ENCODE data around the gene PACS1.

The PACS1 gene

GRCh38 chr11:66036334-66036710, 33.8 kb upstream of the PACS1 start:
- H3K36me3 ChIP-seq (ENCODE audit: insufficient read depth, low read length) = no peaks in the 10 kb centered on the region
- no peak overlapping the region for H3K4me2 ChIP-seq (ENCODE audit: low read depth, low read length, poor library complexity, severe bottlenecking)
- no peaks in the 10 kb centered on the region for H4K20me1 ChIP-seq (ENCODE audit: insufficient read depth, low read length, poor library complexity, severe bottlenecking)
- no peak overlapping the region for H3K9ac ChIP-seq (ENCODE audit: low read depth, low read length, poor library complexity, severe bottlenecking)
- no peaks in the 10 kb centered on the region for H3K27me3 ChIP-seq (ENCODE audit: insufficient read depth, low read length, poor library complexity, severe bottlenecking)
- TF ChIP-seq, protein P1, sequence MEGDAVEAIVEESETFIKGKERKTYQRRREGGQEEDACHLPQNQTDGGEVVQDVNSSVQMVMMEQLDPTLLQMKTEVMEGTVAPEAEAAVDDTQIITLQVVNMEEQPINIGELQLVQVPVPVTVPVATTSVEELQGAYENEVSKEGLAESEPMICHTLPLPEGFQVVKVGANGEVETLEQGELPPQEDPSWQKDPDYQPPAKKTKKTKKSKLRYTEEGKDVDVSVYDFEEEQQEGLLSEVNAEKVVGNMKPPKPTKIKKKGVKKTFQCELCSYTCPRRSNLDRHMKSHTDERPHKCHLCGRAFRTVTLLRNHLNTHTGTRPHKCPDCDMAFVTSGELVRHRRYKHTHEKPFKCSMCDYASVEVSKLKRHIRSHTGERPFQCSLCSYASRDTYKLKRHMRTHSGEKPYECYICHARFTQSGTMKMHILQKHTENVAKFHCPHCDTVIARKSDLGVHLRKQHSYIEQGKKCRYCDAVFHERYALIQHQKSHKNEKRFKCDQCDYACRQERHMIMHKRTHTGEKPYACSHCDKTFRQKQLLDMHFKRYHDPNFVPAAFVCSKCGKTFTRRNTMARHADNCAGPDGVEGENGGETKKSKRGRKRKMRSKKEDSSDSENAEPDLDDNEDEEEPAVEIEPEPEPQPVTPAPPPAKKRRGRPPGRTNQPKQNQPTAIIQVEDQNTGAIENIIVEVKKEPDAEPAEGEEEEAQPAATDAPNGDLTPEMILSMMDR (conservative IDR thresholded peaks at IDR 0.05; ENCODE audit: low read length) = no peak
- TF ChIP-seq EZH2phosphoT487 (IDR thresholded peaks at IDR 0.05; ENCODE audit: borderline replicate concordance) = no peak
- H3F3A ChIP-seq (ENCODE audit: low read depth) = no peaks in the 10 kb centered on the region
- H3K9me3 ChIP-seq (ENCODE audit: insufficient read depth, low read depth, low read length) = no peaks in the 10 kb centered on the region
- H2AFZ ChIP-seq (ENCODE audit: low read length) = no peak overlapping the region
- no peaks in the 10 kb centered on the region for H3K79me2 ChIP-seq (ENCODE audit: insufficient read depth, low read length)
- H3K4me3 ChIP-seq (ENCODE audit: low read length, poor library complexity, severe bottlenecking) = no peak overlapping the region
- no peaks in the 10 kb centered on the region for H3K9me2 ChIP-seq (replicated peaks; ENCODE audit: low read depth, low read length)
- no peaks in the 10 kb centered on the region for H3K4me1 ChIP-seq (ENCODE audit: insufficient read depth, low read length, poor library complexity, severe bottlenecking)

DNA sequence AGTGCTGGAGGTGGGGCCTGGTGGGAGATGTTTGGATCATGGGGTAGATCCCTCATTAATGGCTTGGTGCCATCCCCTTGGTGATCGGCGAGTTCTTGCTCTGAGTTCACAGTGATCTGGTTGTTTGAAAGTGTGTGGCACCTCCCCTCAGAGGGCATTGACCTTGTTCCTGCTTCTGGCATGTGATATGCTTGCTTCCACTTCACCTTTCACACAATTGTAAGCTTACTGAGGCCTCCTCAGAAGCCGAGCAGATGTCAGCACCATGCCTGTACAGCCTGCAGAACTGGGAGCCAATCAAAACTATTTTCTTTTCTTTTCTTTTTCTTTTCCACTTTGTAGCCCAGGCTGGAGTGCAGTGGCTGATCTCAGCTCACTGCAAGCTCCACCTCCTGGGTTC, 32.7 kb upstream of the PACS1 start:
- TF ChIP-seq EZH2phosphoT487 (IDR thresholded peaks at IDR 0.05; ENCODE audit: borderline replicate concordance) = no peak
- TF ChIP-seq, protein P1 (conservative IDR thresholded peaks at IDR 0.05; ENCODE audit: low read length) = no peak
- Histone ChIP-seq H3K9me3 (ENCODE audit: insufficient read depth, low read depth, low read length) (no peaks in the 10 kb centered on the region), H3F3A (ENCODE audit: low read depth) (no peaks in the 10 kb centered on the region), H3K4me2 (ENCODE audit: low read depth, low read length, poor library complexity, severe bottlenecking) (no peak overlapping the region), H3K4me3 (ENCODE audit: low read length, poor library complexity, severe bottlenecking) (no peak overlapping the region), H3K36me3 (ENCODE audit: insufficient read depth, low read length) (no peaks in the 10 kb centered on the region), H3K4me1 (ENCODE audit: insufficient read depth, low read length, poor library complexity, severe bottlenecking) (no peaks in the 10 kb centered on the region), H2AFZ (ENCODE audit: low read length) (no peak overlapping the region), H3K9ac (ENCODE audit: low read depth, low read length, poor library complexity, severe bottlenecking) (no peak overlapping the region), H3K9me2 (replicated peaks; ENCODE audit: low read depth, low read length) (no peaks in the 10 kb centered on the region), H3K79me2 (ENCODE audit: insufficient read depth, low read length) (no peaks in the 10 kb centered on the region), H4K20me1 (ENCODE audit: insufficient read depth, low read length, poor library complexity, severe bottlenecking) (no peaks in the 10 kb centered on the region), H3K27me3 (ENCODE audit: insufficient read depth, low read length, poor library complexity, severe bottlenecking) (no peaks in the 10 kb centered on the region)

DNA sequence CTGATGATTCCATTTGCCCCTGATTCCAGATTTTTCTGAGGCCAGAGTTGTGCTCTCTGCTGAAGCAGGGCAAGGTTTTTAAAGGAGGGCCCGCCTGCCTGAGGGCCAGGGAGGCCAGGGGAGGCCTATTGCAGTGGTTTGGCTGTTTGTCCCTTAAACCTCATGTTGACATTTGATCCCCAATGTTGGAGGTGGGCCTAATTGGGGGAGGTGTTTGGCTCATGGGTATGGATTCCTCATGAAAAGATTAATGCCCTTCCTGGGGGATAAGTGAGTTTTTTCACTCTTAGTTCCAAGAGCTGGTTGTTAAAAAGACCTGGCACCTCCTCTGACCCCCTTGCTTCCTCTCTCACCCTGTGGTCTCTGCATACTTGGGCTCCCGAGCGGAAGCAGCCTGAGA, 30.3 kb upstream of the PACS1 start:
- TF ChIP-seq, protein P1 (conservative IDR thresholded peaks at IDR 0.05; ENCODE audit: low read length) = no peak
- no peak for TF ChIP-seq EZH2phosphoT487 (IDR thresholded peaks at IDR 0.05; ENCODE audit: borderline replicate concordance)
- Histone ChIP-seq H3F3A (ENCODE audit: low read depth) (no peaks in the 10 kb centered on the region), H3K9ac (ENCODE audit: low read depth, low read length, poor library complexity, severe bottlenecking) (no peak overlapping the region)

More for the DNA sequence above, 30.3 kb upstream of the PACS1 start:
- H3K4me1 ChIP-seq (ENCODE audit: insufficient read depth, low read length, poor library complexity, severe bottlenecking) = peaks cover under 1% of the 10 kb centered on the region
- no peaks in the 10 kb centered on the region for H3K36me3 ChIP-seq (ENCODE audit: insufficient read depth, low read length)
- H4K20me1 ChIP-seq (ENCODE audit: insufficient read depth, low read length, poor library complexity, severe bottlenecking) = no peaks in the 10 kb centered on the region
- no peak overlapping the region for H3K4me2 ChIP-seq (ENCODE audit: low read depth, low read length, poor library complexity, severe bottlenecking)
- no peaks in the 10 kb centered on the region for H3K79me2 ChIP-seq (ENCODE audit: insufficient read depth, low read length)
- no peak overlapping the region for H2AFZ ChIP-seq (ENCODE audit: low read length)
- no peaks in the 10 kb centered on the region for H3K9me2 ChIP-seq (replicated peaks; ENCODE audit: low read depth, low read length)
- H3K9me3 ChIP-seq (ENCODE audit: insufficient read depth, low read depth, low read length) = no peaks in the 10 kb centered on the region
- no peaks in the 10 kb centered on the region for H3K27me3 ChIP-seq (ENCODE audit: insufficient read depth, low read length, poor library complexity, severe bottlenecking)
- no peak overlapping the region for H3K4me3 ChIP-seq (ENCODE audit: low read length, poor library complexity, severe bottlenecking)
